ENCODE results near the gene CD99. TPM values are rescaled to one million over a fixed set of nuclear protein-coding genes. Genes with fewer than 3 reads are reported as not detected.

Gene CD99
- total and polyA plus RNA-seq, 2 experiments from 2014 or later, result 28.5 to 43.1 TPM

DNA sequence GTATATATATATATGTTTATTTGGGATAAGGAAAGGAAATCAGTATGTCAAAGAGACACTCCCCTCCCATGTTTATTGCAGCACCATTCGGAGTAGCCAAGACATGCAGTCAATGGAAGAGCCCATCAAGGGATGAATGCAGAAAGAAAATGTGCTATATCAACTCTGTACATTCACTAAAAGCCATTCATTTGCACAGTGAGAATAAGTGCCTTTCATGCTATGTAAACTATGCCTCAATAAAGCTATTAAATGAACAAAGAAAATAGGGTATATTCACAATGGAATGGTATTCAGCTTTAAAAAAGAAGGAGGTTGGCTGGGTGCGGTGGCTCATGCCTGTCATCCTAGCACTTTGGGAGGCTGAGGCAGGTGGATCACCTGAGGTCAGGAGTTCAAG, 20.3 kb downstream of the CD99 start:
- no peak overlapping the region for H2AFZ ChIP-seq
- H3K9me3 Mint-ChIP-seq, result no peaks in the 10 kb centered on the region
- no peak overlapping the region for H3K4me3 ChIP-seq
- peaks cover 39% of the 10 kb centered on the region for H3K4me1 Mint-ChIP-seq
- no peak overlapping the region for H3K27ac ChIP-seq (ENCODE audit: low read depth)
- no peaks in the 10 kb centered on the region for H3K36me3 ChIP-seq (ENCODE audit: insufficient read depth)
- ATAC-seq (no peak), DNase-seq (ENCODE audit: low spot score) (no peak)
- H3F3A ChIP-seq (replicated peaks; ENCODE audit: low read depth), result peaks cover 23% of the 10 kb centered on the region
- H3K36me3 Mint-ChIP-seq (ENCODE audit: low read depth), result peaks cover 4% of the 10 kb centered on the region; the same call in 1 of the 3 replicates
- no peaks in the 10 kb centered on the region; the same call in 1 of the 2 replicates for H3K79me2 ChIP-seq (replicated peaks; ENCODE audit: insufficient read depth)
- H3K27ac Mint-ChIP-seq, result no peak overlapping the region
- H3K4me1 ChIP-seq (ENCODE audit: insufficient read depth), result peaks cover 22% of the 10 kb centered on the region; the same call in 1 of the 2 replicates
- peaks cover 7% of the 10 kb centered on the region for H3K27me3 Mint-ChIP-seq (ENCODE audit: insufficient read depth, low read depth, poor library complexity)
- TF ChIP-seq NANOG (IDR thresholded peaks at IDR 0.05; ENCODE audit: borderline replicate concordance) (no peak), ZNF114 (CRISPR knock-in tag; IDR thresholded peaks at IDR 0.05) (no peak), STAT1 (IDR thresholded peaks at IDR 0.05; ENCODE audit: unreplicated experiment) (no peak), EZH2 (IDR thresholded peaks at IDR 0.05; ENCODE audit: low read depth, unreplicated experiment) (no peak), JUNB (IDR thresholded peaks at IDR 0.05; ENCODE audit: unreplicated experiment) (no peak), ZNF331 (CRISPR knock-in tag; IDR thresholded peaks at IDR 0.05; ENCODE audit: low read depth) (no peak), CREB1 (CRISPR knock-in tag; IDR thresholded peaks at IDR 0.05; ENCODE audit: low read depth) (no peak), EZH2phosphoT487 (IDR thresholded peaks at IDR 0.05; ENCODE audit: unreplicated experiment) (no peak)
- TF ChIP-seq, protein P1, sequence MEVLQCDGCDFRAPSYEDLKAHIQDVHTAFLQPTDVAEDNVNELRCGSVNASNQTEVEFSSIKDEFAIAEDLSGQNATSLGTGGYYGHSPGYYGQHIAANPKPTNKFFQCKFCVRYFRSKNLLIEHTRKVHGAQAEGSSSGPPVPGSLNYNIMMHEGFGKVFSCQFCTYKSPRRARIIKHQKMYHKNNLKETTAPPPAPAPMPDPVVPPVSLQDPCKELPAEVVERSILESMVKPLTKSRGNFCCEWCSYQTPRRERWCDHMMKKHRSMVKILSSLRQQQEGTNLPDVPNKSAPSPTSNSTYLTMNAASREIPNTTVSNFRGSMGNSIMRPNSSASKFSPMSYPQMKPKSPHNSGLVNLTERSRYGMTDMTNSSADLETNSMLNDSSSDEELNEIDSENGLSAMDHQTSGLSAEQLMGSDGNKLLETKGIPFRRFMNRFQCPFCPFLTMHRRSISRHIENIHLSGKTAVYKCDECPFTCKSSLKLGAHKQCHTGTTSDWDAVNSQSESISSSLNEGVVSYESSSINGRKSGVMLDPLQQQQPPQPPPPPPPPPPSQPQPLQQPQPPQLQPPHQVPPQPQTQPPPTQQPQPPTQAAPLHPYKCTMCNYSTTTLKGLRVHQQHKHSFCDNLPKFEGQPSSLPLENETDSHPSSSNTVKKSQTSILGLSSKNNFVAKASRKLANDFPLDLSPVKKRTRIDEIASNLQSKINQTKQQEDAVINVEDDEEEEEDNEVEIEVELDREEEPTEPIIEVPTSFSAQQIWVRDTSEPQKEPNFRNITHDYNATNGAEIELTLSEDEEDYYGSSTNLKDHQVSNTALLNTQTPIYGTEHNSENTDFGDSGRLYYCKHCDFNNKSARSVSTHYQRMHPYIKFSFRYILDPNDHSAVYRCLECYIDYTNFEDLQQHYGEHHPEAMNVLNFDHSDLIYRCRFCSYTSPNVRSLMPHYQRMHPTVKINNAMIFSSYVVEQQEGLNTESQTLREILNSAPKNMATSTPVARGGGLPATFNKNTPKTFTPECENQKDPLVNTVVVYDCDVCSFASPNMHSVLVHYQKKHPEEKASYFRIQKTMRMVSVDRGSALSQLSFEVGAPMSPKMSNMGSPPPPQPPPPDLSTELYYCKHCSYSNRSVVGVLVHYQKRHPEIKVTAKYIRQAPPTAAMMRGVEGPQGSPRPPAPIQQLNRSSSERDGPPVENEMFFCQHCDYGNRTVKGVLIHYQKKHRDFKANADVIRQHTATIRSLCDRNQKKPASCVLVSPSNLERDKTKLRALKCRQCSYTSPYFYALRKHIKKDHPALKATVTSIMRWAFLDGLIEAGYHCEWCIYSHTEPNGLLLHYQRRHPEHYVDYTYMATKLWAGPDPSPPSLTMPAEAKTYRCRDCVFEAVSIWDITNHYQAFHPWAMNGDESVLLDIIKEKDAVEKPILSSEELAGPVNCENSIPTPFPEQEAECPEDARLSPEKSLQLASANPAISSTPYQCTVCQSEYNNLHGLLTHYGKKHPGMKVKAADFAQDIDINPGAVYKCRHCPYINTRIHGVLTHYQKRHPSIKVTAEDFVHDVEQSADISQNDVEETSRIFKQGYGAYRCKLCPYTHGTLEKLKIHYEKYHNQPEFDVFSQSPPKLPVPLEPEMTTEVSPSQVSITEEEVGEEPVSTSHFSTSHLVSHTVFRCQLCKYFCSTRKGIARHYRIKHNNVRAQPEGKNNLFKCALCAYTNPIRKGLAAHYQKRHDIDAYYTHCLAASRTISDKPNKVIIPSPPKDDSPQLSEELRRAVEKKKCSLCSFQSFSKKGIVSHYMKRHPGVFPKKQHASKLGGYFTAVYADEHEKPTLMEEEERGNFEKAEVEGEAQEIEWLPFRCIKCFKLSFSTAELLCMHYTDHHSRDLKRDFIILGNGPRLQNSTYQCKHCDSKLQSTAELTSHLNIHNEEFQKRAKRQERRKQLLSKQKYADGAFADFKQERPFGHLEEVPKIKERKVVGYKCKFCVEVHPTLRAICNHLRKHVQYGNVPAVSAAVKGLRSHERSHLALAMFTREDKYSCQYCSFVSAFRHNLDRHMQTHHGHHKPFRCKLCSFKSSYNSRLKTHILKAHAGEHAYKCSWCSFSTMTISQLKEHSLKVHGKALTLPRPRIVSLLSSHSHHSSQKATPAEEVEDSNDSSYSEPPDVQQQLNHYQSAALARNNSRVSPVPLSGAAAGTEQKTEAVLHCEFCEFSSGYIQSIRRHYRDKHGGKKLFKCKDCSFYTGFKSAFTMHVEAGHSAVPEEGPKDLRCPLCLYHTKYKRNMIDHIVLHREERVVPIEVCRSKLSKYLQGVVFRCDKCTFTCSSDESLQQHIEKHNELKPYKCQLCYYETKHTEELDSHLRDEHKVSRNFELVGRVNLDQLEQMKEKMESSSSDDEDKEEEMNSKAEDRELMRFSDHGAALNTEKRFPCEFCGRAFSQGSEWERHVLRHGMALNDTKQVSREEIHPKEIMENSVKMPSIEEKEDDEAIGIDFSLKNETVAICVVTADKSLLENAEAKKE (CRISPR knock-in tag; IDR thresholded peaks at IDR 0.05), result no peak
- TF ChIP-seq, protein P2, sequence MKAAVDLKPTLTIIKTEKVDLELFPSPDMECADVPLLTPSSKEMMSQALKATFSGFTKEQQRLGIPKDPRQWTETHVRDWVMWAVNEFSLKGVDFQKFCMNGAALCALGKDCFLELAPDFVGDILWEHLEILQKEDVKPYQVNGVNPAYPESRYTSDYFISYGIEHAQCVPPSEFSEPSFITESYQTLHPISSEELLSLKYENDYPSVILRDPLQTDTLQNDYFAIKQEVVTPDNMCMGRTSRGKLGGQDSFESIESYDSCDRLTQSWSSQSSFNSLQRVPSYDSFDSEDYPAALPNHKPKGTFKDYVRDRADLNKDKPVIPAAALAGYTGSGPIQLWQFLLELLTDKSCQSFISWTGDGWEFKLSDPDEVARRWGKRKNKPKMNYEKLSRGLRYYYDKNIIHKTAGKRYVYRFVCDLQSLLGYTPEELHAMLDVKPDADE (IDR thresholded peaks at IDR 0.05), result no peak
- TF ChIP-seq, protein P3, sequence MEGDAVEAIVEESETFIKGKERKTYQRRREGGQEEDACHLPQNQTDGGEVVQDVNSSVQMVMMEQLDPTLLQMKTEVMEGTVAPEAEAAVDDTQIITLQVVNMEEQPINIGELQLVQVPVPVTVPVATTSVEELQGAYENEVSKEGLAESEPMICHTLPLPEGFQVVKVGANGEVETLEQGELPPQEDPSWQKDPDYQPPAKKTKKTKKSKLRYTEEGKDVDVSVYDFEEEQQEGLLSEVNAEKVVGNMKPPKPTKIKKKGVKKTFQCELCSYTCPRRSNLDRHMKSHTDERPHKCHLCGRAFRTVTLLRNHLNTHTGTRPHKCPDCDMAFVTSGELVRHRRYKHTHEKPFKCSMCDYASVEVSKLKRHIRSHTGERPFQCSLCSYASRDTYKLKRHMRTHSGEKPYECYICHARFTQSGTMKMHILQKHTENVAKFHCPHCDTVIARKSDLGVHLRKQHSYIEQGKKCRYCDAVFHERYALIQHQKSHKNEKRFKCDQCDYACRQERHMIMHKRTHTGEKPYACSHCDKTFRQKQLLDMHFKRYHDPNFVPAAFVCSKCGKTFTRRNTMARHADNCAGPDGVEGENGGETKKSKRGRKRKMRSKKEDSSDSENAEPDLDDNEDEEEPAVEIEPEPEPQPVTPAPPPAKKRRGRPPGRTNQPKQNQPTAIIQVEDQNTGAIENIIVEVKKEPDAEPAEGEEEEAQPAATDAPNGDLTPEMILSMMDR (conservative IDR thresholded peaks at IDR 0.05; ENCODE audit: low read depth in 2 of 2), result no peak
- TF ChIP-seq, protein P4, sequence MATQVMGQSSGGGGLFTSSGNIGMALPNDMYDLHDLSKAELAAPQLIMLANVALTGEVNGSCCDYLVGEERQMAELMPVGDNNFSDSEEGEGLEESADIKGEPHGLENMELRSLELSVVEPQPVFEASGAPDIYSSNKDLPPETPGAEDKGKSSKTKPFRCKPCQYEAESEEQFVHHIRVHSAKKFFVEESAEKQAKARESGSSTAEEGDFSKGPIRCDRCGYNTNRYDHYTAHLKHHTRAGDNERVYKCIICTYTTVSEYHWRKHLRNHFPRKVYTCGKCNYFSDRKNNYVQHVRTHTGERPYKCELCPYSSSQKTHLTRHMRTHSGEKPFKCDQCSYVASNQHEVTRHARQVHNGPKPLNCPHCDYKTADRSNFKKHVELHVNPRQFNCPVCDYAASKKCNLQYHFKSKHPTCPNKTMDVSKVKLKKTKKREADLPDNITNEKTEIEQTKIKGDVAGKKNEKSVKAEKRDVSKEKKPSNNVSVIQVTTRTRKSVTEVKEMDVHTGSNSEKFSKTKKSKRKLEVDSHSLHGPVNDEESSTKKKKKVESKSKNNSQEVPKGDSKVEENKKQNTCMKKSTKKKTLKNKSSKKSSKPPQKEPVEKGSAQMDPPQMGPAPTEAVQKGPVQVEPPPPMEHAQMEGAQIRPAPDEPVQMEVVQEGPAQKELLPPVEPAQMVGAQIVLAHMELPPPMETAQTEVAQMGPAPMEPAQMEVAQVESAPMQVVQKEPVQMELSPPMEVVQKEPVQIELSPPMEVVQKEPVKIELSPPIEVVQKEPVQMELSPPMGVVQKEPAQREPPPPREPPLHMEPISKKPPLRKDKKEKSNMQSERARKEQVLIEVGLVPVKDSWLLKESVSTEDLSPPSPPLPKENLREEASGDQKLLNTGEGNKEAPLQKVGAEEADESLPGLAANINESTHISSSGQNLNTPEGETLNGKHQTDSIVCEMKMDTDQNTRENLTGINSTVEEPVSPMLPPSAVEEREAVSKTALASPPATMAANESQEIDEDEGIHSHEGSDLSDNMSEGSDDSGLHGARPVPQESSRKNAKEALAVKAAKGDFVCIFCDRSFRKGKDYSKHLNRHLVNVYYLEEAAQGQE (IDR thresholded peaks at IDR 0.05; ENCODE audit: unreplicated experiment), result no peak
- no peak overlapping the region for H3K4me2 ChIP-seq
- H4K20me1 ChIP-seq (replicated peaks; ENCODE audit: insufficient read depth), result no peaks in the 10 kb centered on the region
- no peak overlapping the region for H3K4me3 Mint-ChIP-seq
- no peaks in the 10 kb centered on the region for H3K9me2 ChIP-seq (ENCODE audit: insufficient read depth)
- H3K27me3 ChIP-seq (ENCODE audit: insufficient read depth), result no peaks in the 10 kb centered on the region
